GM21737 (cell line): Measurements from ENCODE around the gene JAM2.
"Not testable (repeated sequence)": the region's sequence is repeated elsewhere in the genome, so short reads cannot be mapped to it uniquely, and the experiment has no call there.

ENCODE experiments used
- ATAC-seq: cut with Tn5 transposase; IDR thresholded peaks from one replicate; pipeline ENCODE4 v1.9.1; 2021; ENCODE audit warnings: mild to moderate bottlenecking, moderate library complexity; ENCODE audit not compliant: unreplicated experiment

The JAM2 gene, protein sequence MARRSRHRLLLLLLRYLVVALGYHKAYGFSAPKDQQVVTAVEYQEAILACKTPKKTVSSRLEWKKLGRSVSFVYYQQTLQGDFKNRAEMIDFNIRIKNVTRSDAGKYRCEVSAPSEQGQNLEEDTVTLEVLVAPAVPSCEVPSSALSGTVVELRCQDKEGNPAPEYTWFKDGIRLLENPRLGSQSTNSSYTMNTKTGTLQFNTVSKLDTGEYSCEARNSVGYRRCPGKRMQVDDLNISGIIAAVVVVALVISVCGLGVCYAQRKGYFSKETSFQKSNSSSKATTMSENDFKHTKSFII

DNA sequence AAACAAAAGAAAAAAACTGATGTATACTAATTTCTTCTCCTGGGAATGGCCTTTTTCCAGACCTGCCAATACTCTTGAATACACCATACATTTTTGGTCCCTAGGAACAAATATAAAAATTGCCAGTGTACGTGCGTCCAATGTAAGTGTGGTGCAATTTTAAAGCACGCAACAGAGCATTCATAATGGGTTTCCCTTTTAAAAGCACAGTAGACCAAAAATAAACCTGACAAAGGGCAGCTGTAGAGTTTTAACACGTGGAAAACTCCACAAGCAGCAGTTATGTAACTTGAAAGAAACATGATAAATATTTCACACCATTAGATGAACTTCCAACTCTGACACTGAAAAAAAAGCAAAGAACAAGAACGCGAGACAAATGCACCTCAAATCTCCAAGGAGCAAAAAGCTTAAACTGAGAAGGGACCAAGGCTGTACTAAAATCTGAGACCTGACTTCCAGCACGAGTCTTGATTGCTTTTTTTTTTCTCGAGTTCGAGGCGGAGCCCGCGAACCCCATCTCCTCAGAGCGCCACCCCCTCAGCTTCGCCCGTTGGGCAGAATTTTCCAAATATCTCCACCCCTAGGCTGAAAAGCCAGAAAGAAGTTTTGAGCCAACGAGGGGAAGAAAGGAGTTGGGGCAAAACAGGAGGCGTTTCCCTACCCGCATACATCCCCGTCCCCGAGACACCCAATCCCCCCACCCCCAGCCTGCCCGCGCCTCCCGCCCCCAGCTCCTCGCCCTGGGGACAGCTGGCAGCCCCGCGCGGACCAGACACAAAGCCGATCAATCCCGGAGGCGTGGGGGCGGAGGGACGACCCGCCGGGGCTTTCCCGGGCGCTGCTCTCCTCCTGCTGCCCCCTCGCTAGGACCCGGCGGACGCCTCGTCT, at the start of gene JAM2:
TSS of gene JAM2 (plus strand) at position 599 of the 891 bp plus-strand sequence. CDS start 564 bp downstream, outside the sequence.
- ATAC-seq: peak; percentile 49

DNA sequence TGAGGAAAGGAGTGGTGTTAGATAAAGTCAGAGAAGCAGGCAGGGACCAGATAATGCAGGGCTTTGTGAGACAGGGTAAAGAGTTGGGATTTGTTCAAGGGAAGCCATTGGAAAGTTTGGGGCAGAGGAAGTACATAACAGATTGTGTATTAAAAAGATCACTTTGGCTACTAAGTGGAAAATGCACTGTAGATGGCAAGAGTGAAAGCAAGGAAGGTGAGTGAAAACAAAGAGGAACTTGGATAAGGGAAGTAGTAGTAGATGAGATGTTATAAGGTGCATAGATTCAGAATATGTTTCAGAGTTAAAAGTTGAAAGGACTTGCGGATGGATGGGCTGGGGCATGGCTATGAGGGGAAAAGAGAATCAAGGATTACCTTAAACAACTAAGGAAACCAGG, 49.2 kb upstream of the JAM2 start:
- ATAC-seq: no peak

DNA sequence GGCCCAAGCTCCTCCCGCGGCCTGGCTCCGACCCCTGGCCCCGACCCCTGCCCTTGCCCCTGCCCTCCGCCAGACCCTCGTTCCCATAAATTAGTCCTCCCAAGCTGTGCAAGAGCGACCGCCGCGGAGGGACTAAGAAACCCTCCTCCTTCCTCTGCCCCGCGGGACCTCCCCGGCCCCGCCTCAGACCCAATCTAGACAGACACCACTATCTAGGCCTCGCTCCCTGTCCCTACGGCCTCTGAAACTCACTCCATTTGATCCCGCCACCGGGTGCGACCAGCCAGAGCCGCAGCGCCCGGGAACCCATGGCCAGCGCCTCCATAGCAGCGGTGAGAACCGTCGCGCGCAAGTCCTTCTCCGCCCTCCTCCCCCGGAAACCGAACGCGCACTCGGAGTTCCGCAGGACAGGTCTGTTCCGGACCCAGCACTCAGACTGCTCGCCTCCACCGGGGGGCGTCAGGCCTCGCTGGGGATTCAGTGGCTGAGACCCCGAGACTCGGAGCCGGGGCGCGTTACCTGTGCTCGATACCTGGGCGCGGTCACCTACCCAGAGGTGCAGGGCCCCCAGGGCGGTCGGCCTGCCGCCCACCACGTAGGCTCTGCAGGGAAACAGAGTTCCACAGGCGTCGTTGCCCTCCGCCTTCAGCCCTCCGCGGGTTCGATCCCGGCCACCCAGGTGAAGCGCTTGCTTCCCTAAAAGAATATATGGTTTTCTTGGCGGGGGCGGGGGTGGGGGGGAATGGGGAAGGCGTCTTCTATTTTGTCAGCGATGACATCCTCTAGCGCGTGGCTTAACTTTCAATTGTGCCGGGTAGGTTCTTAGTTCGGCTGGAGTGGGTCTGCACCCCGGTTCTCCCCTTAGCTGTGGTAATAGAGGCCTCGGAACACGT, 31.7 kb upstream of the JAM2 start, which contains the start of gene MRPL39:
TSS of gene MRPL39 (minus strand) at position 331 of the 893 bp plus-strand sequence. CDS start at position 325, 6 bp downstream.
- ATAC-seq: peak; percentile 95

DNA sequence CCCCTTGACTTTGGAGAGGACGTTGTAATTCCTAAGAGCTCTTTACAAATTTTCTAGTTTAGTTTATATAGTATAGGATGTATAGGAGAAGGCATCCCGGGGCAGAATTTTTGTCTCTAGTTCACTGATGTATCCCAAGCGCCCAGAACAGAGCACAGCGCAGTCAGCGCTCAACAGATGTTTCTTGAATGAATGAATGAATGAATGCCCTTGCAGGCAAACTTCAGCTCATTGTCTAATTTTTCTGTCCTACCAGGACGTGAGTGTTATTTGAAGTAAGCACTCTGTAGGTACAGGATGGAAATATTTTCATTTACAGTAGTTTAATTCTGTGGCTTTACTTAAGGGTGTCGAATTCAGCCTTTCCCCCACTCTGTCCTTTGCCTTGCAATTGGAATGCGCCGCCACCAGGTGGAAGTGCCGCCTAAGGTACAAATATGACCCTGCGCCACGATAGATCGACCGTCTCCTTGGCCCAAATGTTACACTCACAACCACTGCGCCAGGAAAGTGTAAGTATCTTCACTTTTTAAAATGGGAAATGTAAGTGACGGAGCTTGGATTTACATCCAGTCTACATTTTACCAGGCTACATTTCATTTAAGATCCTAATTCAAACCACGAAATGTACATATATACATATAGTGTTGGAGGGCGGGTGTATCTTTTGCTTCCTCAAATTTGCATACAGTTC, 30.9 kb upstream of the JAM2 start:
- peak; percentile 69 for ATAC-seq

DNA sequence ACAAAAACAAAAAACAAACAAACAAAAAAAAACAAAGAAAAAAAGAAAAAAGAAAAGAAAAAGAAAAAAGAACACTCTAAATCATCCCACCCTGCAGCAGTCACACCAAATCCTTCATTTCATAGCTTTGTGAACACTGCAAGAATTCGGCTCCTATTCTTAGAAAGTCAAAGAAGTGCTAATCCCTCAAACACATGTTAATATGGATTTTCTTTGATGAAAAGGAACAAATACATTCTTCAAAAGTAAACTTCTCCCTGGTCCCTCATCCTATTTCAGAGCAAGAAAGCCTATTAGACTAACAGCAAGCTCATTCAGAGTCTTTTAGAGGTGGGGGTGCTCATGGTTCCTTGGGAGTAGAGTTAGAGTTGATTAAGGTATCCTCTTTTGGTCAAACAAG, 24.6 kb upstream of the JAM2 start:
- no peak for ATAC-seq

DNA sequence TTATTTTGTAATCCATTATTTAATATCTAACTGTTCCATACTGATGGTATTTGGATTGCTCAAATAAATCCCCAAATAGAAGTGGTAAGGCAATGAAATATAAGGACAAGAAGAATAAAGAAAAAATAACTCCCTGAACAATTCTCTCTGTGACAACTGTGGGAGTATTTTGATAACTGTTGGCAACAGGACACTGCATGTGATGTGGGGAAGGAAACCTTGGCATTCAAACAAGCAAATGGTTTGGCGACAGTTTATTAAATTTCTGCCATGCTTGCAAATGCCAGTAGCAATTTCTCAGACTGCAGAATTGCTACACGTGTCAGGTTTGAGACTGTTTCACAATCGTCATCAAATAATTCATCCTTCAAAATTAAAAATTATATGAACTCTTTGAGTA, 23.2 kb upstream of the JAM2 start:
- ATAC-seq: no peak

DNA sequence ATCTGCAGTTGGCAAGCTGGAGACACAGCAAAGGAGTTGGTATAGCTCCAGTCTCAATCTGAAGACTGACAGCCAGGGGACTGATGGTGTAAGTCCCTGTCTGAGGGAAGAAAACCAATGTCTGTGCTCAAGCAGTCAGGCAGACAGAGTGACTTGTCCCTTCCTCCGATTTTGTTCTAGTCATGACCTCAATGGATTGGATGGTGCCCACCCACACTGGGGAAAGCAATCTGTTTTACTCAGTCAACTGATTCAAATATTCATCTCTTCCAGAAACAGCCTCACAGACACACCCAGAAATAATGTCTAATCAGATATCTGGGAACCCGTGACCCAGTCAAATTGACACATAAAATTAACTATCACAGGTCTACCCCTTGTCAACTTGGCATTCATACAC, 19.9 kb upstream of the JAM2 start:
- ATAC-seq: no peak

DNA sequence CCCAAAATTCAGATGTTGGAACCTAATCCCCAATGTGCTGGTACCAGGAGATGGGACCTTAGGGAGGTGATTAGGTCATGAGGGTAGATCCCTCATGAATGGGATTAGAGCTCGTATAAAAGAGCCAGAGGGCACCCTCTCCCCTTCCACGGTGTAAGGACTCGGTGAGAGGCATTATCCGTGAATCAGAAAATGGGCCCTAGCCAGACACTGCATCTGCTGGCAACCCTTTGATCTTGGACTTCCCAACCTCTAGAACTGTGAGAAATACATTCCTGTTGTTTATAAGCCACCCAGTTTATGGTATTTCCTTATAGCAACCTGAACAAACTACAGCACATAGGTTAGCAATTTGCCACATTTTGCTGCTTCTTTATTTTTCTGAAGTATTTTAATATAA, 14.5 kb upstream of the JAM2 start:
- no peak for ATAC-seq

DNA sequence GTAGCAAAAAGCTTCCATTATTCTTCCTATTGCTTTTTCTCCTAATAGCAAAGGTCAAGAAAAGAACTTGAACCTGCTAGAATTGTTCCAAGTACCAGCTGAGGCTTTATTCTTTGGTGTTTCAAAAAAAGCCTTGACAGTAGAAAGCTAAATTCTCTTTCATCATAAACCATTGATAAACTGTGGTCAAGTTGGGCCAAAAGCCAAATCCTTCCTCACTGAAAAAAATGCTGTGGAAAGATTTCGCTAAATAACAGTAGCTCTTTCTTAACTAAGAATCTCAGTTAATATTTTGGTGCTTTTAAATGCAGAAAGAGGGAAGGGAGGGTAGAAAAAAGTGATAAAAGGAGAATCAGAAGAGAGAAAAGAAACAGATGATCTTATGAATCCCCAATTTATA, 14.0 kb upstream of the JAM2 start:
- ATAC-seq: no peak

DNA sequence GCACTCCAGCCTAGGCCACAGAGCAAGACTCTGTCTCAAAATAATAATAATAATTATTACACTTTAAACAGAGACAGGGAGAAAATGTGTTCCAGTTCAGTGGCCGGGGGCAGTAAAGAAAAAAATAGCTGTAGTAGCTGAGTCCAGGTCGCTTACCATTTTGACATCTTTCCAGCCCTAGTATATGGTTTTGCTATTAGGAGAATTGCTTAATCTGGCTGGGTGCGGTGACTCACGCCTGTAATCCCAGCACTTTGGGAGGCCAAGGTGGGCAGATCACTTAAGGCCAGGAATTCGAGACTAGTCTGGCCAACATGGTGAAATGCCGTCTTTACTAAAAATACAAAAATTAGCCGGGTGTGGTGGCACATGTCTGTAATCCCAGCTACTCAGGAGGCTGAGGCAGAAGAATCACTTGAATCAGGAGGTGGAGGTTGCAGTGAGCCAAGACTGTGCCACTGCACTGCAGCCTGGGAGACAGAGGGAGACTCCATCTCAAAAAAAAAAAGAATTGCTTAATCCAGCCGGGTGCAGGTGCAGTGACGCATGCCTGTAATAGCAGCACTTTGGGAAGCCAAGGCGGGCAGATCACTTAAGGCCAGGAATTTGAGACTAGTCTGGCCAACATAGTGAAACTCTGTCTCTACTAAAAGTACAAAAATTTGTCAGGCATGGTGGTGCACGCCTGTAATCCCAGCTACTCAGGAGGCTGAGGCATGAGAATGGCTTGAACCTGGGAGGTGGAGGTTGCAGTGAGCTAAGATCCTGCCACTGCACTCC, 13.1 kb upstream of the JAM2 start:
- not testable (repeated sequence) for ATAC-seq

DNA sequence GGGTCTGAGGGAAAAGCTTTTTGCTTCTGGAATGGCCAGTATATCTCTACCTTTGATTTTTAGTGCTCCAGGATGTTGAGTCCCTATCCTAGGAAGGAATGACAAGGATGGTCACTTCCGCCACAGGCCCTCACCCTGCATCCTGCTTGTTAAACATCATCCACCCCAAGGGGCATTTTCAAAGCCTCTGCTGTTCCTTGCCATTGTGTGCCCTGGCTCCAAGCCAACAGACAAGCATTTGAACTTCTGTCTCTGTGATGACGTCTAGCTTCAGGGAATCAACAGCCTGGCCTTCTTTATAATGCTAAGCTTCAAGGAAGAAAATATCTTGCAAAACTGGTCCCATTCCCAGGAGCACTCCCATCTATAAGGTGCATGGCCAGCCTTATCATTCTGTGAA, 12.3 kb upstream of the JAM2 start:
- no peak for ATAC-seq

DNA sequence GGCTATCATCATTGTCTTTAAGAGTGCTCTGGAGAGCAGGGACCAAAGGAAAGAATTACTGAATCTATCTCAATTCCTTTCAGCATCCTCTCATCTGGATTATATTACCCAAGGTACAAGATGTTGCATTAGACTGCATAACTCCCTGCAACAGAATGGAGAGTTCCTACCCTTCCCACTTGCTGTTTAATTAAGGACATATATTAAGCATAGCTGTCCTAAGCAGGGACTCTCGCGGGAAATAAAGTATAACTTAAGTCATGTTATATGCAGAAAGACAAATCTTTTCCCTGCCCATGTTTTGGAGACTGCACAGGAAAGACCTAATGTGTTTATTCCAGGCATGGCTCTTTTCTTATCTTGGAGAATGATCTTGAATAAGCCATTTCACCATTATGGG, 6.8 kb upstream of the JAM2 start:
- no peak for ATAC-seq

DNA sequence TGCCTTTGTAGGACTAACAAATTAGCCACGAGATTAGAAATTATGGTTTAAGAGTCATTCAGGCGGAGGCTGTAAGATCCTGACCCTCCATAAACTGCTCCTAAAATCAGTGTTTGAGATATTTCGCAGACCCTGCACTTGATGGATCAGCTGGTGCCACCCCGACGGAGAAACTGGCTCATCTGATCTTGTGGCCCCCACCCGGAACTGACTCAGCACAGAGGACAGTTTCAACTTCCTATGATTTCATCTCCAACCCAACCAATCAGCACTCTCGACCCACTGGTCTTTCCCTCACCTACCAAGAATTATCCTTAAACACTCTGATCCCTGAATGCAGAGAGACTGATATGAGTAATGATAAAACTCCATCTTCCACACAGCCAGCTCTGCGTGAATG, 3.7 kb upstream of the JAM2 start:
- ATAC-seq: no peak

DNA sequence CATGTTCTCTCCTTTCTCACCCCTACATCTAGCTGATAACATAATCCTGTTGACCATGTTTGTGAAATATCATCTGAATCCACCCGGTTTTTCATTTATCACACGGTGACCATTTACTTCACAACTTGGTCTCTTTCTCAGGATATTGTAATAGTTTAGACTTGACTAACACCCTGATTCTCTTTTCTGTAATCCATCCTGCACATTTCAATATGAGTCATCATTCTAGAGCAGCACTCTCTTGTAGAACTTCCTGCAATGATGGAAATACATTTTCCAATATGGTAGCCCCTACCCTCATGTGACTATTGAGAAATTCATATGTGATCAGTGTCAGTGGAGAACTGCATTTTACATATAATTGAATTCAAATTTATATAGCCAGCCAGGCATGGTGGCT, 2.3 kb upstream of the JAM2 start:
- ATAC-seq: no peak

DNA sequence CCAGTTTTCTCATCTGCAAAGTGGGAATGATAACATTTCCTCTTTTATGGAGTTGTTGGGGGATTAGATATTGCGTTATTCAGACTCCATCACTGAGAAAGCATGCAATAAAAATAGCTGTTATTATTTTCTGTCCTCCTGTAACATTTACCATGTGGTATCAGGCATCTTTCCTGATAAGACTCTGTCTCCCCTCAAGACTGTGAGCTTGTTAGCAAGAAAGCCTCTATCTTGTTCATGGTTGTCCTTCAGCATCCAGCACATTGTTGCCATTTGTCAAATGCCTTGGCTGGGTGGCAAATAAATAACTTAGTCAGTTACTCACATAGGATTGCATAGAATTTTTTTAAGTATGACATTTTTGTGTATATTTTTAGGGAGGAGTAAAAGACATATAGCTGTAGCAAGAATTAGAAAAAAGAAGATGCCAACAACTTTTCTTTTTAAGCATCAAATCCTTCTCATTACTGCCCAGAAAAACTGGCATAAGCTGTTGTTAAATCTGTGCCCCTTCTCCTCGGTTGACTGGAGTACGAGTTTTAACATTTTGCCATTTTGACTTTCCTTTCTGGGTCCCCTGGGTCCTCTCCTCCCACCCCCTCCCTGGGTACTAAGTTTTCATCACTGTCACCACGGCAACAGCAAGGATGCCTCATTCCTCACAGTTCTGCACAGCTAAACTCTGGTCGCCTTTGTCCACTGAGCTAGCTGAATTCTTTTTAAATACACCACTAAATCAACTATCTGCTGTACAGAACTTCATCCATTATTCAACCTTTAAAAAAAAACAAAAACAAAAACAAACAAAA, 1.0 kb upstream of the JAM2 start:
- ATAC-seq: no peak

DNA sequence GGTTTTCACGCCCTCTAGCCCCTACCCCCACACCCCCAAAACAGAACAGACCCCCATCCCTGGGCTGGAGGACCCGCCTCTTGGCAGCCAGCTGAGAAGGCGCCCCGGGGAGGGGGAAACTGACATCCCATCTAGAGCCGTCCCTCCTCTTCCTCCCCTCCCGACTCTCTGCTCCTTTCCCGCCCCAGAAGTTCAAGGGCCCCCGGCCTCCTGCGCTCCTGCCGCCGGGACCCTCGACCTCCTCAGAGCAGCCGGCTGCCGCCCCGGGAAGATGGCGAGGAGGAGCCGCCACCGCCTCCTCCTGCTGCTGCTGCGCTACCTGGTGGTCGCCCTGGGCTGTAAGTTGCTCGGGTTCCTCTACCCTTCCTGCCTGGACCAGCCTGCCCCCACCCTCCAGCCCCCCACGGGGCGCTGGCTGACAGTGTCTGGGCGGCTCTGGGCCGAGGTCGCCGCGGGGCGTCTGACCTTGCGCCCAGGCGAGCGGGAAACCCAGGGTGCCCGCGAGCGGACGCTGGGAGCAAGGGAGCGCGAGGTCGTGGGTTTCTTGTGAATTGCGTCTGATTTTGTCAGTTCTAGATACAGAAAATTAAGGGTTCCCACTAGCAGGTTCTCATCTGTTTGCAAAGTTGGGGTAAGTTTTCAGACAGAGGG, 618 bp downstream of the JAM2 start:
- peak; percentile 72 for ATAC-seq

DNA sequence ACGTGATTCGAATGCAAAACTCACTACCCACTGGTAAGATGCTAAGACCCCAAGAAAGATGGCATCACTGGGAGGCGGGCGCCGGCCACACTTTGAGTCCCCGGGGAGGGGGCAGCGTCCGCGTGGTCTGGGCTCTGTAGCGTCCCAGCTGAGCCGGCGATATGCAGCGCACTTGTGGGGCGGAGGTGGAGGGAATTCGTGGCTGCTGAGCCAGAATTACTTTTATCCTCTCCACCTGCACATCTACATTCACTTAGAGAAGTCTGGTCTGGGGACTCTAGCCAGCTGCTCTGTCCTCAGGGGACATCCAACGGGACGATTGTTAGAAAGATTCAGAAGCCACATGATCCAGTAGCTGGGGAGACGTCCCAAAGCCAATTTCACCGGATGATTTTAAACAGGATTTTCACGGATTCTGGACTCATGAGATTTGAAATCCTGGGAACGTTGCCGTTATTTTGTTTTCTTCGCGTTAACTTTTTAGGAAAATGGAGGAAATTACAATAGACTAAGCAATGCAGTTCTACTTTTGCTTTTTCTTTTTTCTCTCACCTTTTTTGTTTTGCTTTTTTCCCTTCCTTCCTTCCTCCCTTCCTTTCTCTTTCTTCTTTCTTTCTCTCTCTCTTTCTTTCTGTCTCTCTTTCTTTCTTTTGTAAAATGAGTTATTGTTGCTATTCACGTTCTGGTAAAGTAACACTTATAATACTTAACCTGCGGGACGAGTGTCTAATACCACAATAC, 1.3 kb downstream of the JAM2 start:
- peak; percentile 35 for ATAC-seq

DNA sequence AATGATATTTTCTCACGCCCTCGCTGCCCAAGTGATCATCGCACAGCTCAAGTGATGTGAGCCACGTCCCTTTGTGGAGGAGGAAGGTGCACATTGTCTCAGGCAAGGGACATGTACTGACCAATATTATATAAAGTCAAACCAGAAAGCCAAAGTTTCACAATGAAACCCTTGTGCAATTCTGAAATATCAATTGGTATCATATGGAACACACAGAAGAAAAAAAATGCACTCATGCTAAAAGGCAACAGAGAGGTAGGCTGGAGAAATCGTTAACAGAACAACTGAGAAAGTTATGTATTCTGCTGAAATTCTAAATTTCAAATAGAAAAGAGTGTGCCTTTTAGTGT, 1.9 kb downstream of the JAM2 start:
- ATAC-seq: no peak
